Gastroesophageal sphincter (tissue), 4 donors: ENCODE measurements around the gene ME2. TPM values are rescaled to one million over a fixed set of nuclear protein-coding genes. Genes with fewer than 3 reads are reported as not detected.

ENCODE experiments used
- ATAC-seq: fragments of 150-250 bp; one replicate; pipeline ENCODE4 v1.9.1; 2016; ENCODE audit warnings: mild to moderate bottlenecking, moderate library complexity
- H3K27ac ChIP-seq, 4 donors: fragments of 200-600 bp; sonication (generic) in 3 of 4; 1 replicate in 3 of 4; 2 replicates in 1 of 4; pipeline ENCODE4 v1.5.1; 2016 to 2019
- H3K27me3 ChIP-seq: fragments of 200-600 bp; sonication (generic); one replicate; pipeline ENCODE4 v1.5.1; 2019
- H3K36me3 ChIP-seq, 2 donors: fragments of 200-600 bp; sonication (generic); one replicate each; pipeline ENCODE4 v1.5.1; 2019; ENCODE audit warnings: control low read depth in 1 of 2
- H3K4me1 ChIP-seq, 3 donors: fragments of 200-600 bp; sonication (generic); 1 replicate in 2 of 3; 2 replicates in 1 of 3; pipeline ENCODE4 v1.5.1; 2016 to 2019; ENCODE audit warnings: control low read depth in 2 of 3
- H3K4me3 ChIP-seq, 2 donors: fragments of 200-600 bp; sonication (generic); one replicate each; pipeline ENCODE4 v1.5.1; 2019; ENCODE audit warnings: mild to moderate bottlenecking in 1 of 2, moderate library complexity in 1 of 2
- H3K9me3 ChIP-seq, 3 donors: fragments of 200-600 bp; sonication (generic); one replicate each; pipeline ENCODE4 v1.5.1; 2017 to 2019; ENCODE audit warnings: control low read depth in 2 of 3
- CTCF ChIP-seq, 4 experiments: fragments of 200-600 bp in 2 of 4; fragments of 450-650 bp in 2 of 4; sonication (generic) in 1 of 4; IDR thresholded peaks; one replicate each; pipeline ENCODE4 v1.5.1; 2017 to 2019; ENCODE audit warnings: antibody characterized with exemption in 4 of 4, mild to moderate bottlenecking in 2 of 4, moderate library complexity in 2 of 4
- EP300 ChIP-seq: sonication (generic); formaldehyde crosslinking; IDR thresholded peaks from one replicate; pipeline ENCODE4 v1.6.1; 2017; ENCODE audit warnings: antibody characterized with exemption, mild to moderate bottlenecking
- POLR2A ChIP-seq, 2 donors: fragments of 450-650 bp; IDR thresholded peaks; one replicate each; pipeline ENCODE4 v1.6.1; 2017; ENCODE audit warnings: antibody characterized with exemption in 2 of 2, mild to moderate bottlenecking in 2 of 2, moderate library complexity in 1 of 2
- POLR2AphosphoS5 ChIP-seq: sonication (generic); formaldehyde crosslinking; IDR thresholded peaks from one replicate; pipeline ENCODE4 v1.6.1; 2017; ENCODE audit warnings: antibody characterized with exemption
- WGBS, 2 donors: methylation state at CpG; one replicate each; pipeline ENCODE4 v1.1.5; 2018; ENCODE audit warnings: low coverage in 1 of 2; 5-methylcytosine and 5-hydroxymethylcytosine counted together
- total RNA-seq, 4 donors: library from RNA; depleted of rRNA; stranded (reverse); fragments of >200 nt; gene quantifications; one replicate each; pipeline ENCODE4 v1.1.0, GENCODE V29; 2016

Gene ME2
- total RNA-seq, 4 donors from 2014 or later, result 44.8 to 59.2 (median 53.1) TPM

- Histone ChIP-seq H3K9me3 (no peaks in the 10 kb centered on the region), H3K27me3 (no peaks in the 10 kb centered on the region), H3K27ac (no peak overlapping the region), H3K4me3 (no peak overlapping the region), H3K36me3 (peaks cover 0 to 76% of the 10 kb centered on the region in 2 donors), H3K4me1 (no peaks in the 10 kb centered on the region)
- no peak for ATAC-seq
- no peak for TF ChIP-seq POLR2A (IDR thresholded peaks at IDR 0.05)
- TF ChIP-seq EP300, result no peak
- TF ChIP-seq CTCF (IDR thresholded peaks at IDR 0.05), result no peak
- no peak for TF ChIP-seq POLR2AphosphoS5
Measured at GRCh38 chr18:50926521-50926920, 47.6 kb downstream of the ME2 start.

- TF ChIP-seq CTCF (IDR thresholded peaks at IDR 0.05) (no peak), POLR2A (IDR thresholded peaks at IDR 0.05) (no peak), POLR2AphosphoS5 (no peak), EP300 (no peak)
- H3K9me3 ChIP-seq, result no peaks in the 10 kb centered on the region
- no peak overlapping the region for H3K27ac ChIP-seq
- H3K27me3 ChIP-seq, result no peaks in the 10 kb centered on the region
- H3K4me1 ChIP-seq, result no peaks in the 10 kb centered on the region
- H3K4me3 ChIP-seq, result no peak overlapping the region
- WGBS, 2 donors, result 78% methylated on average over 2 of the region's 2 CpGs; no CpG with 5 or more reads in 1 of the 2 donors
- ATAC-seq, result no peak
- H3K36me3 ChIP-seq, result peaks cover 0 to 68% of the 10 kb centered on the region in 2 donors
Measured at GRCh38 chr18:50928551-50928950, 49.6 kb downstream of the ME2 start.

GRCh38 chr18:50933684-50934083 is 54.8 kb downstream of the ME2 start:
- no peaks in the 10 kb centered on the region for H3K27me3 ChIP-seq
- no peaks in the 10 kb centered on the region for H3K9me3 ChIP-seq
- no peaks in the 10 kb centered on the region for H3K4me1 ChIP-seq
- no peak overlapping the region for H3K4me3 ChIP-seq
- TF ChIP-seq CTCF (IDR thresholded peaks at IDR 0.05) (no peak), POLR2A (IDR thresholded peaks at IDR 0.05) (no peak), POLR2AphosphoS5 (no peak), EP300 (no peak)
- H3K27ac ChIP-seq, result no peak overlapping the region
- no peak for ATAC-seq
- H3K36me3 ChIP-seq, result peaks cover 0 to 33% of the 10 kb centered on the region in 2 donors
- 94 to 96% methylated on average over 5 of the region's 5 CpGs for WGBS, 2 donors

GRCh38 chr18:50934545-50935211 is 55.8 kb downstream of the ME2 start:
- ATAC-seq, result no peak
- WGBS, 2 donors, result 96 to 97% methylated on average over 6 of the region's 6 CpGs
- Histone ChIP-seq H3K27ac (no peak overlapping the region), H3K4me1 (no peaks in the 10 kb centered on the region), H3K4me3 (no peak overlapping the region), H3K9me3 (no peaks in the 10 kb centered on the region), H3K27me3 (no peaks in the 10 kb centered on the region), H3K36me3 (peaks cover 0 to 27% of the 10 kb centered on the region in 2 donors)
- TF ChIP-seq CTCF (IDR thresholded peaks at IDR 0.05) (no peak), POLR2A (IDR thresholded peaks at IDR 0.05) (no peak), EP300 (no peak), POLR2AphosphoS5 (no peak)

GRCh38 chr18:50935493-50936191 is 56.7 kb downstream of the ME2 start:
- 96% methylated on average over 3 to 6 of the region's 6 CpGs for WGBS, 2 donors
- H3K9me3 ChIP-seq, result no peaks in the 10 kb centered on the region
- TF ChIP-seq EP300 (no peak), POLR2AphosphoS5 (no peak), CTCF (IDR thresholded peaks at IDR 0.05) (no peak), POLR2A (IDR thresholded peaks at IDR 0.05) (no peak)
- no peak for ATAC-seq
- no peaks in the 10 kb centered on the region for H3K4me1 ChIP-seq
- H3K27me3 ChIP-seq, result no peaks in the 10 kb centered on the region
- H3K27ac ChIP-seq, result no peak overlapping the region
- no peak overlapping the region for H3K4me3 ChIP-seq
- peaks cover 0 to 36% of the 10 kb centered on the region in 2 donors for H3K36me3 ChIP-seq
